Fibroblast of mammary gland (primary cell): Measurements from ENCODE around the gene MIGA1.

ENCODE experiments used
- DNase-seq: peaks from one replicate; pipeline ENCODE4 v3.0.0-alpha.2; 2010; ENCODE audit warnings: low read depth
- H3K4me3 ChIP-seq: 2 replicates; pipeline ENCODE4 v1.5.1; 2011; ENCODE audit warnings: low read depth, mild to moderate bottlenecking, low read length, moderate library complexity; ENCODE audit not compliant: control insufficient read depth
- TF ChIP-seq, protein P1 (sequence below): conservative IDR thresholded peaks from 2 replicates; pipeline ENCODE4 v1.5.1; 2011; ENCODE audit warnings: low read depth, low read length, inconsistent platforms; ENCODE audit not compliant: control insufficient read depth, insufficient read depth

MIGA1 gene

DNA sequence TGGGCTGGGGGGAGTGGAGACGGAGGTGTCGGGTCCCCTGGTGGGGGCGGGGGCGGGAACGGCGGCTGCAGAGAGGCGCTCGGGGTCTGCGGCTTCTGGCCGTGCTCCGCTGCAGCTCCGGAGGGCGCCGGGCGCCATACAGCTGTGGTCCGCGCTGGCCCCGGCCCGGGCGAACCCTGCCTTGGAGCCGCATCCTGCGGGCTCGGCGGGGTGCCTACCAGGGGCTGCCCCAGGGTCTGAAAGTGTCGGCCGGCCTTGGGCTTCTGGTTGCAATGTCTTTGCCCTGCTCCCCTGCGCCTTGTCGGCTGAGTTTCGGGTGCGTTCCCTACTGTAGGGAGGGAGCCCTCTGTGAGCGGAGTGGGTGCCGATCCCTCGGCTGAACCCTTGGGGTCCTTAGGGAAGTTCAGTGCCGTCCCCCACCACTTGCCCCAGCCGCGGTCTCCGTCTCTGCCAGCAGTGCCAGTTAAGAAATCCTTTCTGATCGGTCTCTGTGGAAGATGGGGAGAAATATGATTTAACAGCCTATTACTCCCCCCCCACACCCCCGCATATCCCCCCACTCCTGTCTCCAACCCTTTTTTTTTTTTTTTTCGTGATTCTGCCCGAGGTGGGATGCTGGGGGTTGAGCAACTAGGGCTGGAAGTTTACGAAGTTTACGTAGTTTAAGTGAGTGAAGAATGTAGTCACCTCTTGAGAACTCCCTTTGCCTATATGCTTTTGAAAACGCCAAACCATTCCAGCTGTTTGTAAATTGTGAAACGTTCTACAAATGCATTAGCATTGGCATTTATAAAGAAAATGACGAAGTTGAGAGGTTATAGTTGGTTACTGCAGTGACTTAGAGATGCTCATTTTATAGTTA, 109.6 kb downstream of the MIGA1 start:
- TF ChIP-seq, protein P1, sequence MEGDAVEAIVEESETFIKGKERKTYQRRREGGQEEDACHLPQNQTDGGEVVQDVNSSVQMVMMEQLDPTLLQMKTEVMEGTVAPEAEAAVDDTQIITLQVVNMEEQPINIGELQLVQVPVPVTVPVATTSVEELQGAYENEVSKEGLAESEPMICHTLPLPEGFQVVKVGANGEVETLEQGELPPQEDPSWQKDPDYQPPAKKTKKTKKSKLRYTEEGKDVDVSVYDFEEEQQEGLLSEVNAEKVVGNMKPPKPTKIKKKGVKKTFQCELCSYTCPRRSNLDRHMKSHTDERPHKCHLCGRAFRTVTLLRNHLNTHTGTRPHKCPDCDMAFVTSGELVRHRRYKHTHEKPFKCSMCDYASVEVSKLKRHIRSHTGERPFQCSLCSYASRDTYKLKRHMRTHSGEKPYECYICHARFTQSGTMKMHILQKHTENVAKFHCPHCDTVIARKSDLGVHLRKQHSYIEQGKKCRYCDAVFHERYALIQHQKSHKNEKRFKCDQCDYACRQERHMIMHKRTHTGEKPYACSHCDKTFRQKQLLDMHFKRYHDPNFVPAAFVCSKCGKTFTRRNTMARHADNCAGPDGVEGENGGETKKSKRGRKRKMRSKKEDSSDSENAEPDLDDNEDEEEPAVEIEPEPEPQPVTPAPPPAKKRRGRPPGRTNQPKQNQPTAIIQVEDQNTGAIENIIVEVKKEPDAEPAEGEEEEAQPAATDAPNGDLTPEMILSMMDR: no peak
- peak; percentile 76 for DNase-seq

DNA sequence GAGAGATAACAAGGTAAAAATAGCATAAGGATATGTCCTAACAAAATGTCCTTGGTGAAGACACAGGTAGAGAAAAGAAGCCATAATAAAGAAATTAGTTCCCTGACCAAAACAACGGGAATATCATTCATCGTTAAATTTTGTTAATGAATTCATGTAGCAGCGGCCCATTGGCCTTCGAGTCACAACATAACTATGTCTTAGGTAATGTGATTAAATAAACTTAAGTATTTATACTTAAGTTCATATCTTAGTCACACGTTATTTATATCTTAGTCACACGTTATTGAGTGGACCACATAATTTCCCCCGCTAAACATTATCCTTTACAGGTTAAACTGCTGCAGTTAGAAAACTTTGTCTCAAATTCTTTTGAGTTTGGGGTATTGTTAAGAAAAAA, 110.2 kb downstream of the MIGA1 start:
- peak overlapping the region; percentile 86 for H3K4me3 ChIP-seq
- TF ChIP-seq, protein P1: no peak
- DNase-seq: peak; percentile 80

More for the DNA sequence above, 109.6 kb downstream of the MIGA1 start:
- H3K4me3 ChIP-seq: peak overlapping the region; percentile 86

DNA sequence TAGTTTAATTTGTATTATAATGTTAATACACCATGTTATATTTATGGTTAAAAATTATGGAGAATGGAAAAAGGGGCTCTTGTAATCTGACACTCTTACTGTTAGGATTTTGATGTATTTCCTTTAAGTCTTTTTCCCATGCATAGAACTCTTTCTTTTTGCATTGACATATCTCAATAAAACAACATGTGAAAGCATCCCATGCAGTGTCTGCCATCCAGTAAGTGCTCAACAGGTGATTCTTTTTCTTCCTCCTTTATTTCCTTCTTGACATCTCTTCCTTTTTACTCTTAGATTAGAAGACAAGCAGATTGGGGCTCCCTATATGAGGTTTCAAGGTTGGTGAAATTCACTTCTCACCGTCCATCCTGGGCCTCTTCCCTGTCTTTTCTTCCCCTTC, 111.8 kb downstream of the MIGA1 start:
- TF ChIP-seq, protein P1: no peak
- no peak for DNase-seq
- H3K4me3 ChIP-seq: no peak overlapping the region

DNA sequence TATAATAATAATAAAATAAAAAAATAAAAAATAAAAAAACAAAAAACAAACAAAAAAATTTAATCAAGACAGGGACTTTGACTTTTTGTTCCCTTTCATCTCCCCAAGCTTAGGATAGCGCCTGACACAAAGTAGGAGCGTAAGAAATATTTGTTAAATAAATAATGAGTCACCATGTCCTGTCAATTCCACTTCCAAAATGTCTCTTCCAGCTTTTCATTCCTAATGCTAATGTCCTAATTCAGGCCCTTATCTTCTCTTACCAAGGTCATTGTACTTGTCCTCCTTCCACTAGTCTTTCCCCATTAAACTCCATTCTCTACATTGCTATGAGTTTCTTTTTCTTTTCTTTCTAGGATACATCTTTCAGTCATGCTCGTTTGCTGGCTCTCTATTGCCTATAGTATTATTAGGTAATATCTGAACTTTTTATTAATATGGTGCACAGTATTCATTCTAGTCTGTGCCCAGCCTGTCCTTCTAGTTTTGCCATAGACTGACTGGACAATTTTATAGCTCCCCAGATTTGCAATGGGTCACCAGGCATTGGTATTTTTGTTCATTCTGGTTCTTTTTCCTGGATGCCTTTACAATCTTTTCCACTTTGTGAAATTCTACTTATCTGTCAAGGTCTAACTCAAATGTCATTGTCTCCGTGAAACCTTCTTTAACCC, 120.3 kb downstream of the MIGA1 start:
- peak; percentile 47 for DNase-seq
- TF ChIP-seq, protein P1: no peak
- H3K4me3 ChIP-seq: no peak overlapping the region

DNA sequence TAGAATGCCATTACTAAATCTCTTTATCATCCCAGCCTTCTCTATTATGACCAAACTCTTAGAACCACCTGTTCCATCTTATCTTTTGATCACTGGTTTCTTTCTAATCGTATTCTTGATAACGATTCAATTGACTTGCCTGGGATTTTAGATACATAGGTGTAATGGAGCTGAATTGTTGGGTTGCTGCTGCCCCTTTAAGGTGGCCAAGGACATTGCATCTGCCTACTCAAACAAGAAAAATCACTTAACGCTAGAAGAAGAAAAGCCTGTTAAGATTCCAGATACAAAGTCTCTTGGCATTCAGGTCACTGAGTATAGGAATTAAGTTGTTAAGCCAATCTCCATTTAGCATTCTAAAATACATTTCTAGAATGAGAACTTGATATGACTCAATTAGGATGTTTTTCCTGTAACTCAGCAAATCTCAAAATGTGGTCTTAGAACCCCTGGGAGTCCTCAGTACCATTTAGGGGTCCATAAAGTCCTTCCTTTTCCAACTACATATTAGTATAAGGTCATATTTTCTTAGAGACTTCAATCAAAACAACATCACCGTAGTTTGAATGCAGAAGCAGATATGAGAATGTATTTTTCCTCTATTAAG, 121.3 kb downstream of the MIGA1 start:
- peak; percentile 76 for DNase-seq
- H3K4me3 ChIP-seq: no peak overlapping the region
- TF ChIP-seq, protein P1: peak; percentile 70

DNA sequence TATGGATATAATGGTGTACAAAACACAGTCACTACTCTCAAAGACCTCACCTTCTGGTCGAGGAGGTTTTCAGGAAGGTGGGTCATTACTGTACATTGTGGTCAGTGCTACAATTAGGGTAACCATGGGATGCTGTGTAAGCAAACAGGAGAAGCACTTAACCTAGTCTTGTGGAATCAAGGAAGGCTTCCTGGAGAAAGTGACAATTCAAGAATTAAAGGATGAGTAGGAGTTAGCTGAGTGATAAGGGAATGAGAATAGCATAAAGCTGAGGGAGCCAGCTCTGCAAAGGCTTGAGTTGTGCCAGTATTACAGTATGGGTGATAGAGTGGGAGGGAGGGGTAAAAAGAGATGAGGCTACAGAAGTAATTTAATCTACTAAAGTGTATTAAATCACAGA, 126.2 kb downstream of the MIGA1 start:
- no peak for DNase-seq
- no peak overlapping the region for H3K4me3 ChIP-seq
- TF ChIP-seq, protein P1: no peak
